COR-L47 (cell line): ENCODE measurements around the gene CST4.
"Not testable (repeated sequence)": the region's sequence is repeated elsewhere in the genome, so short reads cannot be mapped to it uniquely, and the experiment has no call there.

Experiments
- DNase-seq: peaks from one replicate; lab custom pipeline; 2025; lab: John Stamatoyannopoulos, UW

The CST4 gene

DNA sequence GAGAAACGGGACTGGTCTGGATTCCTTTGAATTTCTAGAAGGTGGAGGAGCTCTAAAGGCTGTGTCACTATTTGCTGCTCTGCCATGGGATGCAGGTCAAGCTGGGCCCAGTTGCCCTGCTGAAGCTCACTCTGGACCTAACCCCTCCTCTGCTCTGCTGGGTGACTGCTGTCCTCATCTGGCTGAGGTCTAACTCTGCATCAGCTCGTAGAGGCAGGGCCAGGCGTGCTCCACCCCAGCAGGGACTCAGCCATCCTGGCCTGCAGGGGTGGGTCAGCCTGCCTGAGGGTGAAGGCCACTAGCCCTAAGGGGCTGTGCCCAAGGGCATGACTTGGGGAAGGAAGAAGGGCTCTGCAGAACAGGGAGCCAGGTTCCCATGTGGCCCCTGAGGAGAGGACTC, 852 bp downstream of the CST4 start:
- no peak for DNase-seq

DNA sequence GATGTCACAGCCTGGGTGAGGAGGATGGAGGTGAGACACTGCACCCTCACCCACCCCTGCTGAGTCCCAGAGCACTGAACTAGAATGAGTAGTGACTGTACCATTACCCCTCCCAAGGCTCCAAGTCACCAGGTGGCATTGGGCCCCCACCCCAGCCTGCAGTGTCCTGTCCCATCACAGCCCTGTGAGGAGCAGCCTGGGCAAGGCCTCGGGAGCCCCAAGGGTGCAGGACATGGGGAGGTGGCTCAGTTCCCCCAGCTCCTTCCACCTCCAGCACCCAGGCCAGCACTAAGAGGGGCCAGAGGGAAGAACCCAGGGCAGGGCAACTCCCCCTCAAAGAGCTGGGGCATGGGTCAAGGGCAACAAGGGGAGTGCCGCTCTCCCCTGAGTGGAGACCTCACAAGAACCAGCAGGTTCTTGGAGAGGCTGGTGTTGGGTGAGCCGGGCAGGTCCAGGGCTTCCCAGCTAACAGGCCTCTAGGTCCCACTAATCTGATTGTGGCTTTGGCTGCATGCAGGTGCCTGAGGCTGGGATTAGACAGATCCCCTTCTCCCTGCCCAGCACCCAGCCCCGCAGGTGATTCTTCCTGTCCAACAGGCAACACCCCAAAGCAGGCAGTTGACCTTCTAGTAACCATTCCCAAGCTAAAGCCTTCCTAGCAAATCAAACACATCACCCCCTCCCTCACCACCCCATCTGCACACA, 2.6 kb downstream of the CST4 start:
- no peak for DNase-seq

DNA sequence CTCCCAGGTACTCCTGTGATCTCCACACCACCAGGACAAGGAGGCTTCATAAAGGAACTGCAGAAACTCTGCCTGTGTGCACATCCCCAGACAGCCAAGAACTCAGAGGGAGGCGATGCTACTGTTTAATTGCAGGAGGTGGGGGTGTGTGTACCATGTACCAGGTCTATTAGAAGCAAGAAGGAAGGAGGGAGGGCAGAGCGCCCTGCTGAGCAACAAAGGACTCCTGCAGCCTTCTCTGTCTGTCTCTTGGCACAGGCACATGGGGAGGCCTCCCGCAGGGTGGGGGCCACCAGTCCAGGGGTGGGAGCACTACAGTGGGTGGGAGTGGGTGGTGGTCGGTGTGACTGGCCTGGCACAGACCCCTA, 3.3 kb downstream of the CST4 start:
- DNase-seq: peak; percentile 74

DNA sequence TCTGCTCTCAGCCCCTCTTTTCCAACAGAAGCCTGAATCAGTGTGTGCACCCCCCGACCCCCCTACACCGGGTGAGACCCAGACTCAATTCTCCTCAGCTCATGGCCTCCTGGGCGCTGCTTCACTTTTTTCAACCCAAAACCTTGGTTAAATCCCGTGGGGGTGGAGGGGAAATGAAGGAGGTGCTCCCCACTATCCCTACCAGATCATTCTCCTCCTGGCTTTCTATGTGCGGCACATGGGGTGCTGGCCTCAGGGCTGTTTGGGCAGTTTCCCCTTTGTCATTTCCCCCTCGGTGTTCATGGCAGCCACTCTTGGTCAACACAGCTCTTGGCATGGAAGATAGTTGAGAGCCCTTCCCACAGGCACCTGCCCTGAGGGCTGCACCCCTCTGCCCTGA, 4.6 kb downstream of the CST4 start:
- DNase-seq: no peak

DNA sequence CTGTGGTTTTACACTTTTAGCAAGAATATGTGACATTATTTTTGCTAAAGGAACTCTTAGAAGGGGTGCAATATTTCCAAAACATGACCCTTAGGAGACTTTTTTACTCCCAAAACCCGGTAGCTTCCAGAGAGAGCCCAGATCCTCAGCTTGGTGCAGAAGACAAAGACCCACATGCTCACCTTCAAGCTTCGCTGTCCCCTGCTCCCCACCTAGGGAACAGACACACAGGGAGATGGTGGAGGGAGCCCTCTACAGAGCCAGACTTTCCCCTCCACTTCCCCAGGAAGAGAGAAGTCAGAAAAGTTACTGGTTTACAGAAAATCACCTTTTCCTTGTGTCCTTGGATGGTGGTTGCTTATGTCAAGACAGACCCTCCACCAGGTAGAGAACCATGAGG, 5.0 kb downstream of the CST4 start:
- DNase-seq: no peak

DNA sequence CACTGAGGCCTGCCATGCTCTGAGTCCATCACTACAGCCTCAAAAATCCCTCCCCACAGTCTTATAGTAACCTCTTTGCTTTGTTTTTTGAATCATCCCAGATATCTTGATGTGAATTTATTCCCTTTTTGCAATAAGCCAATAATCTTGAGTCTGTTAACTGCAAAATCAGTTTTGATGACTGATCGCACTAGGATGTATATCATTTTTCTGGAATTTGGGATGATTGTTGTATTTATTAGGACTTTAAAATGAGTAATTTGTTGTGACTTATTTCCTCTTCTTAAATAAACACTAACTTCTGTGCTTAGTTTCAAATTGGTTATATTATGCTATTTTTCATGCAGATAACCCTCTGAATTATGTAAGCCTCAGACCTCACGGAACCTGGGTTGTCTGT, 5.6 kb downstream of the CST4 start:
- DNase-seq: no peak

DNA sequence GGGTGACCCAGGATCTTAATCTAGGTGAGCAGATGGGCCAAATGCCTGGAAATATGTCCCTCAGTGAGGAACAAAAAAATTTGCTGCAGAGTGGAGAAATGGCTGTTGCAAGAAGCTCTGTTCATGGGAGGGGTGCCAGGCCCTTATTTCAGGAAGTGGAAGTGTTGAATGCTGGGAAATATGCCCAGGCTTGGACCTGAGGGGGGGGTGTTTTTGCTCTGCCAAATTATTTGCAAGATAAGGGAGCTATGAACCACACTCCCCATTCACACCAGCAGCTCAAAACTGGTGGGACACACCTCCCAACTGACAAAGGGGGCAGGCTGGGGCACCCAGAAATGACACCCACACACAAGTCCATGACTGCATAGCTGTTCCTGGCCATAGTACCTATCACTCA, 8.7 kb downstream of the CST4 start:
- no peak for DNase-seq

DNA sequence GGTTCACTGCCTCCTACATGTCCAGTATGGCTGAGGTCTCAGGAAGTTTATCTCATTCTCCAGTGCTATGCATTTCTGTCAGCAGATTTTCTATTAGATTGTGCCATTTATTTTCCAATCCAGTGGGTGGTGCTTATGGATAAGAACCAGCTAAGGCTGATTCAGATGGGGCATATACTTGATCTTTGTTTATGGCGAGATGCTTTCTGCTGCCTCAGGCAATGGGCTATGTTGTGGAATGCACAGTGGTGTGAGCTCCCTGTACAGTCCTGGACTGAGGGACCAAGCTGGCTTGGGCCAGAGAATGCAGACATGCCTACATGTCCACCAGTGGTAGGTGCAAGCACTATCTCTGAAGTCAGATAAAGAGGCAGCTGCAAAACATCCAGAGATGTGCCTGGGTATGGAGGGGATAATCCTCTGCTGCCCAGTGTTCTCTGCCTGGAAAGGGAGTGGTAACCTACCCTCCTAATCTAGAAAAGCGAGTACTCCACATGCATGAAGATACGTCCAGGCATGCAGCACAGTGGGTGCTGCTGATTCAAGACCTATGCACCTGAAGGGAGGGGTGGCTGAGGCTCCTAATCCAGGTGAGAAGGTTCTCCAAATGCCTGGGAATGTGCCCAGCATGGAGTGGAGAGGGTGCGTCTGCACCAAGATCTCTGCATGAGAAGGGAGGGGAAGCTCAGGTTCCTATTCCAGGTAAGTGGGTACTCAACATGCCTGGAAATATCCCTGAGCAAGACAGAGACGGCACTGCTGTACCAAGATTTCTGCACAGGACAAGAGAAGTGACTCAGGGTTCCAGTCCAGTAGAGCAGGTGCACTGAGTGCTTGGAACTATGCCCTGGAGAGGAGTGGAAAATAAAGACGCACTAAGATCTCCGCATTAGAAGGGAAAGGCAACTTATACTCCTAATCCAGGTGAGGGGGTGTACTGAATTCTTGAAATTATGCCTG, 9.4 kb downstream of the CST4 start:
- DNase-seq: no peak

DNA sequence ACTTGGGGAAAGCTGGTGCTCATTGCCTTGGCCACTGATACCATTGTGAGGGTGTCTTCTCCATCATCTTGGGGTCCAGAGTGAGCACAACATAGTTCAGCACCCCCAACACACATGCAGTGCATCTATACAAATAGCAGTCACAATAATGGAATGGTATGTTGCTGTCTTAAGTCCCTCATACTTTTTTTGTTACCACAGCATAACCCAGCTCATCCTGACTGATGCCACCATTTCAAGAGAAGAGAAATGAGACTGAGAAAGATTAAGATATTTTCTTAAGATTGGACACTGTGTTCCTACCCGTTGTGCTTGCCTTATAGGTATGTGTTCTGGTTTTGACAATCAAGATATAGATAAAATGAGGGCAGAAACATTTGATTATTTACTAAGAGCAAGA, 15.6 kb downstream of the CST4 start:
- DNase-seq: no peak

DNA sequence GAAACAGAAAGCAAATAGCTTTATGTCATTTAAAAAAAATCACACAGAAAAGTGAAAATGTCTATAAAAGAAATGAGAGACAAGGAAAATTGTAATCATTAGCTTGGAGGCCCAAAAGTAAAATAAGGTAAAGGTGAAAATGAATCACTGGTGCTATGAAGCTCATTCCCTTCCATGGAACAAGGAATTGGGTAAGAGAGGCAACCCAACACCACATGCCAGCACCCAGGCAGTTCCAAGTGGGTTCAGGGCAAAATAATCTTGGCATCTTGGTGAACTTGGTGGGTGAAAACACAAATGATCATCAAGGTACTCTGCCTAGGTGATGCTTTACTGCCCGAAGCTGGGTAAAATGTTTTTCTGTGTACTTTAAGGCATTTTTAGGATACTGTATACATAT, 16.7 kb downstream of the CST4 start:
- DNase-seq: no peak

DNA sequence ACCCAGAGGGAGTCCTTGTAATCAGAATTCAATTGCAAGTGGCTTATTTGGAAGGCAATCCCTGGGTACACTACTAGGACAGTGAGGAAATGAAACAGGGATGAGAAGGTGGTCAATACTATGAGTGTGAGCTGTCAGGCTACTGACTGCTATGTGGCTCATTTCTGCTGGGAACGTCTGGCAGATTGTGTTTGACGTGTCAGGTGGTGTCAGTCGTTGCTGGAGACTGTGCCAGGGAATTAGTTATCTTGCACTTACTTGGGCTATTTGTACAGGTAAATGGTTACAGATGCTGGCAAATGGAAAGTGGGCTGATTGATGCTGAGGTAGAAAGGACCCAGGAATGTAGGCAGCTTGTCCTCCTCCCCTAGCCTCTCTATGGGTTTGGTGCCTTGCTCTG, 17.4 kb downstream of the CST4 start:
- DNase-seq: no peak

DNA sequence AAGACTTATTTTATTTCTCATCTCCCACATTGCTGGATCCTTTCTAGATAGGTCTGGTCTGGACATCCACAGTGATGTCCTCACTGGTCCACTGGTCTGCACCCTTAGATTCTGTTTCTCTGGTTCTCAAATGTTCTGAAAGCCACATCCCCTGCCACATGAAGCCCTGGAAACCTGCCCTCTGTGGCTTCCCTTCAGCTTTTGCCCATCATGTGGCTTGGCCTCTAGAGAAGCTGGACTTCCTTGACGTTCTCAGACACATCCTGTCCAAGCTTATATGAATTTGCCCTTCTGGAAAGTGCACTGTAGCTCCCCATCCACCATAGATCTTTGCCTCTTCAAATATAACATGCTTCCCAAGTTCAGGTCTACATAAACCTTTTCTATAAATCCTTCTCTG, 18.5 kb downstream of the CST4 start:
- DNase-seq: no peak

DNA sequence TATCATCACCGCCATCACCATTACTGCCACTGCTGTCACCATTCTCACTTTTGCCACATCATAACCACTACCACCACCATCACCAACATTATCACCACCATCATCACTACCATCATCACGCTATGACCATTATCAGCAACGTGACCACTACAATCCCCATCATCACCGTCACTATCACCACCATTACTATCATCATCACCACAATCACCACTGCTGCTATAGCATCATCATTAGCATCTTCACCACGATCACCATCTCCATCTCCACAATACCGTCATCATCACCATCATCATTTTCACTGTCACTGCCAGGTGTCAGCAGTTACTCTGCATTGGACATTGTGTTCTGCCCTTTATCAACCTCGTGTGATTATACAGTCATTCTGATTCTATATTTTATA, 19.0 kb downstream of the CST4 start:
- DNase-seq: no peak

DNA sequence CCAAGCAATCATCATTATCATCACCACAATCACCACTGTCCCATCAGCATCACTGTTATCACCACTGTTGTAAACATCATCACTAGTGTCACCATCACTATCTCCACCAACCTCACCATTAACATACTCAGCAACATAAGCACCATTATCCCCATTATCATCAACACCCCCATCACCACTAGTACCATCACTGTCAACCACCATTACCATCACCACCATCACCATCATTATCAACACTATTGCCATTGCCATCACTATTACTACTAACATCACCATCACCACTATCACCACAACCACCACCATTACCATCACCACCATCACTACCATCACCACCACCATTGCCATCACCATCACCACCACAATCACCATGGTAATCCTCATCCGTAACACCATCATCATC, 19.5 kb downstream of the CST4 start:
- no peak for DNase-seq

DNA sequence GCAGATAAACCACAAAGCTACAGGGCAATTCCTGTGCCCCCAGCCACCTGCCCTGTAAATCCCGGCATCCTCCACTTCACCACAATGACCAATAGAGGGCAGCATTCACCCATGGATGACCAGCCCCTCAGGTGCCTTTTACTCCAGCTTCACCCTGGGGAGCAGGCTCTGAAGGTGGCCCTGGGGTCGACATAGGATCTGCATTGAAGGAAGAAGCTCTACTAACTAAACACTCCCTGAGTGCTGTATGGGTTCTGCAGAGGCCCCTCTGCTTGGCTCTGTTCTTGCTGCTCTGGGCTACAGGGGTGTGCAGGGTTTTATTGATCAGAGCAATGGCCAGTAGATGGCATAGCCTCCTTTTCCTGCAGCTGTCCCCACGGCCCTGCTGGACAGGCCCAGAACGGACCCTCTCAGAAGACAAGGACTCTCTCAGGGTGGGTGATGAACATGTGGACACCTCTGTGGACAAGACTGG, 20.3 kb downstream of the CST4 start:
- DNase-seq: peak; percentile 53

DNA sequence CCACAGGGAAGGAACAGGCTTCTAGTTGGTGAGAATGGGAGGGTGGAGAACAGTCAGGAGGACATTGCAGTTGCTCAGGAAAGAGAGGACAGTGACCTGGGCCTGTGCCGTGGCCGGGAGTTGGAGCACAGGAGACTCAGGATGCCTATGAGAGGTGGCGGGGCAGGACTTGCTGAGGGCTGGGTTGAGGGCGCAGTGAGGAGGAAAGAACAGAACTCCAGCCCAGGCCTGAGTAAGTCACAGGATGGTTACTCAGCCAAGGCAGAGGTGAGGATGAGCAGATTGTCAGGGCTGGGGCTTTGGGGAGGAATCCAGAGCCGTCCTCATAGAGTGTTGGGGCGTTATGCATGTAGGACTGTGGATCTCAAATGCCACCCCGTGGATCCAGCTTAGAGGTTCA, 21.2 kb downstream of the CST4 start:
- no peak for DNase-seq

DNA sequence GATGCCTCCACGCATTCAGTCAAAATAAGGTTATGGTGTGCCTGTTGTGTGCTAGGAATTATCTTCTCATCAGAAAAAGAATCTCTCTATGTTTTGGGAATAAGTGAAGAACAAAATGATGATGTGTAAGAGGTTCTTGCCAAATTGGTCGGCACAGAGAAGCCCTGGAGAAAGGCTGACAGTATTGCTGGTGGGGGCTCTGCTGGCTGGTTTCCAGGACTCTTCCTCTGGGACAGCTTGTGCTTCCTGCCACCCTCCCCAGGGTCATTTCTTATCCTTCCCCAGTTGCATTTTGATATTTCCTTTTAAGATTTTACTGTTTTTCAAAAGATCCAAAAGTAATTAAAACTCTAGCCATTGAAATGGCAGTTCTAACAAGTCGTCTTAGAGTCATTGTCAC, 22.1 kb downstream of the CST4 start:
- no peak for DNase-seq

DNA sequence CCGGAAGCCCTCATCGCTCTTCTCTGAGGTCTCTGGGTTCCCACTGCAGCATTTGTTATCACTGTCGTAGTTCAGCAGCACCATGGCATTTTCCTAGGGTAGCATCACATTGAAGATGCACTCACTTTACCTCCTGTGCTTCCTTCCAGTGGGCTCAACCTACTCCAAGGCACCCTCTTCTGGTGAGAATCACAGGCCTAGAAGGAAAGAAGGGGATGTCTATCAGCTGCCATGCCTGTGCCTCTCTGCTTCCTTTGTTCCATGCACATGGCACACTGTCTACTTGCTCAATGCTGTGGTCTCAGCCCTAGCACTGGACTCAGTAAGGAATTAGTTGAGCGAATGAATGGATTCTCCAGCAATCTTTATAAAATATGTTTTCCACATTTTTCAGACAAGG, 22.6 kb downstream of the CST4 start:
- no peak for DNase-seq

DNA sequence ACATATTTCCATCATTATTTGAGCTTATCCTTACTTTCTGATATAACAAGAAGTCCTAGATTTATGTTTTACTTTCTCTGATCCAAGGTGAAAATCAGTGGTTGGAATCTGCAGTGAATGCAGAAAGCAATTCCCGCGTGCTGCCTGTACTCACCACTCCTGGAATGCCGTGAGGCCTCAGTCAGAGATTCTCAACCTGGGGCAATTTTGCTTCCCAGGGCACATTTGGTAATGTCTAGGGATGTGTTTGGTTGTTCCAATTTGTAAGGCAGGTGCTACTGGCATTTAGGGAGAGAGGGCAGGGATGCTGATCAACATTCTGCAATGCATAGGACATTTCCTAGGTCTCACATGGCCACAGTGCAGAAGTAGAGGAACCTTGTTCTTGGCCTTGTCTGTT, 23.9 kb downstream of the CST4 start:
- DNase-seq: no peak

DNA sequence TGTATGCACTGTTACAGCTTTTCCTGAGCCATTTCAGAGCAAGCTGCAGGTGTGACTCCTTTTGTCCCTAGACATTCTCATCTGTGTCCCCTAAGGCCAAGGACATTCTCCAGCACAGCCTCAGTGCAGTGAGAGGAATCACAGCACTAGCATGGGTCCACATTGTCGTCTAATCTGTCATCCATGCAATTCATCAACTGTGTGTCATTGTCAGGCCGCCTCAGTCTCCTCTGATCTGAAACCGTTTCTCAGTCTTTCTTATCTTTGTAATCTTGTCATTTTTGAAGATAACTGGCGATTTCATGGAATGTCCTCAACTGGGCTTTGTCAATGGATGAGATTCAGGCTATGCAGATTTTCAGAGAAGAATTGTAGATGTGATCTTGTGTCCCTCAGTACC, 24.8 kb downstream of the CST4 start:
- DNase-seq: not testable (repeated sequence)

DNA sequence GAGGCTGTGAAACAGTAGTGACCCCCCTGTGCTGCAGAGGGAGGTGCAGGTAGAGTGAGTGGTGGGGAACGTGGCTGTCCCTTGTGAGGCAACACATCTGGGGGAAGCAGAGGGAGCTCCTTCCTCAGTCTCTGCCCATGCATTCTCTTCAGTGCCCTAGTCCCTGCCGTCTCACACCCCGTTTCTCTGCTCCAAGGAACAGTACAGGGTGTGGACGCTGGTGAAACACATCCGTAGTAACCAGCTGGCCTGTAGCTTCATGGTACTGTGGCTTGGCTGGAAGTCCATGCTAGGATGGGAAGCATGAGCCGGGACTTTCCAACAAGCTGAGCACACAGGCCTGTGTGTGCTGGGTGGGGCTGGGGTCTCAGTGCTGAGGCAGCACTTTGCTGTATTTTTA, 25.7 kb downstream of the CST4 start:
- DNase-seq: no peak

DNA sequence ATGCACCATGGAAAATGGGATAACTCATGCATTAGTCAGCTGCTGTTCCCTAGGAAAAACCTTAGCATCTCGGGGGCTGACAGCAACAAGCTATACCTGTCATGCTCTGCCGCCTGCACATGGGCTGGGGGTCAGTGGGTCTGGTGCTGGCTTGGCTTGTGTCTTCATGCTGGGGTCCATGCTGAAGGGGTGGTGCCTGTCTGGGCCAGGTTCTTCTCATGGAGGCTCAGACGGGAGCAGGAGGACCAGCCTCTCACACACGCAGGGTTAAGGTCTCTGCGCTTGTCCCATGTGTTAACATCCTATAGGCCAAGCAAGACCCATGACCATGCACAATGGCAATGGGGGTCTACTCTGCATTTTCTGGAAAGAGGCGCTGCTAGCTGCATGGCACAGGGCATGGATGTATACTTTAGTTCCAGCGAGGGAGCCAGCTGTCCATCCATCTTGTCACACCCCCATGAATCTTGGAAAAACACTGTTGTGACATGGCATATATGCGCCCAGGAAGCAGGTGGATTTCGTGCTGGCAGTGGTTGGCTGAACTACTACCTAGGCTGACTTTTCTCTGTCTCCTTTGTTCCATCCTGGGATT, 26.5 kb downstream of the CST4 start:
- no peak for DNase-seq

DNA sequence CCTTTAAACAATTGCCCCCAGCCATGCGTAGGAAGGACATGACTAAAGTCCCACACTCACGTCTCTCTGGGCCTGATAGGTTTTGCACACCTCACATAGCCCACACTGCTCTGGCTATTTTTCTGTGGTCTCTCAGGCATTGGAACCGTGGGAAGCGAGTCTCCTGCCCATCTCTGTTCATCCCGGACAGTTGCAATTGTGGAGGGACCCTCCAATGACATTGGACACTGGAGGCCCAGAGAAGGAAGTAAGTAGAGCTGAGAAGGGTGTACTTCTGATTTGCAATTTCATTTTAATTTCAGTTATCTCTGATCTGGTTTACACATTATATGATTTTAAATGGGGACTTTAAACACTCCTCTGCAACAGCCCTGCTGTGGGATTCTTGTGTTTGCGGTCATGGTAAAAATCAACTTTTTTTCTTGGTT, 27.8 kb downstream of the CST4 start:
- DNase-seq: no peak
